Measurements from ENCODE around the gene PIP4K2B.

Gene PIP4K2B

DNA sequence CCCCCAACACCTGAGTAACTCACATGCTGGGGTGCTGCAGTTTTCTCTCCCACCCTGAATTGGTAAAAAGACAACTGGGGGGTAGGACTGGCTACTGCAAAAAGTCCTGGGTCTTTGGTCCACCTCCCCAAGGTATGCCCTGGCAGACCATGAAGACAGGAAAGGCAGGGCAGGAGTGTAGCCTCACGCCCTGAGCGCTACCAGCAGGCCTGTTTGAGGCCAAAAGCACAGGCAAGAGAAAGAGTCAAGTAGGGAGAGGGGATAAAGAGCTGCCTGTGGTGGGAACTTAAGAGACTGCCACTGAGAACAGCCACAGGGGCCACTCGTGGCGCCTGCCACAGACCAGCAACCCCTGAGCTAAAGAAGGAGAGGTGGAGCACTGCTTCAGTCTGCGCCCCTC, 33.0 kb downstream of the PIP4K2B start:
- Histone ChIP-seq H3K4me1 (ENCODE audit: insufficient read depth, low read length) (no peaks in the 10 kb centered on the region), H3K27me3 (ENCODE audit: insufficient read depth, low read length, poor library complexity) (no peaks in the 10 kb centered on the region), H3K36me3 (ENCODE audit: insufficient read depth, low read length) (peaks cover 93% of the 10 kb centered on the region), H3K4me3 (ENCODE audit: low read depth in 1 of 2, low read length in 2 of 2) (no peak overlapping the region), H3K9ac (ENCODE audit: low read depth, low read length) (no peak overlapping the region), H2AFZ (ENCODE audit: low read depth, low read length) (no peak overlapping the region), H3K27ac (ENCODE audit: low read length) (no peak overlapping the region), H3K9me3 (ENCODE audit: insufficient read depth, low read length, severe bottlenecking) (no peaks in the 10 kb centered on the region), H3K79me2 (ENCODE audit: insufficient read depth, low read length) (no peaks in the 10 kb centered on the region), H4K20me1 (ENCODE audit: insufficient read depth, low read length) (peaks cover 32% of the 10 kb centered on the region), H3K4me2 (ENCODE audit: insufficient read depth, low read length) (no peak overlapping the region)
- ATAC-seq (ENCODE audit: insufficient read depth, low read depth) = no peak
- TF ChIP-seq EZH2 (IDR thresholded peaks at IDR 0.05; ENCODE audit: borderline replicate concordance, low read depth, low read length, severe bottlenecking) = no peak
- TF ChIP-seq, protein P1, sequence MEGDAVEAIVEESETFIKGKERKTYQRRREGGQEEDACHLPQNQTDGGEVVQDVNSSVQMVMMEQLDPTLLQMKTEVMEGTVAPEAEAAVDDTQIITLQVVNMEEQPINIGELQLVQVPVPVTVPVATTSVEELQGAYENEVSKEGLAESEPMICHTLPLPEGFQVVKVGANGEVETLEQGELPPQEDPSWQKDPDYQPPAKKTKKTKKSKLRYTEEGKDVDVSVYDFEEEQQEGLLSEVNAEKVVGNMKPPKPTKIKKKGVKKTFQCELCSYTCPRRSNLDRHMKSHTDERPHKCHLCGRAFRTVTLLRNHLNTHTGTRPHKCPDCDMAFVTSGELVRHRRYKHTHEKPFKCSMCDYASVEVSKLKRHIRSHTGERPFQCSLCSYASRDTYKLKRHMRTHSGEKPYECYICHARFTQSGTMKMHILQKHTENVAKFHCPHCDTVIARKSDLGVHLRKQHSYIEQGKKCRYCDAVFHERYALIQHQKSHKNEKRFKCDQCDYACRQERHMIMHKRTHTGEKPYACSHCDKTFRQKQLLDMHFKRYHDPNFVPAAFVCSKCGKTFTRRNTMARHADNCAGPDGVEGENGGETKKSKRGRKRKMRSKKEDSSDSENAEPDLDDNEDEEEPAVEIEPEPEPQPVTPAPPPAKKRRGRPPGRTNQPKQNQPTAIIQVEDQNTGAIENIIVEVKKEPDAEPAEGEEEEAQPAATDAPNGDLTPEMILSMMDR (IDR thresholded peaks at IDR 0.05; ENCODE audit: borderline replicate concordance, extremely low read depth, low read length, poor library complexity, severe bottlenecking) = no peak
- no peak for DNase-seq

DNA sequence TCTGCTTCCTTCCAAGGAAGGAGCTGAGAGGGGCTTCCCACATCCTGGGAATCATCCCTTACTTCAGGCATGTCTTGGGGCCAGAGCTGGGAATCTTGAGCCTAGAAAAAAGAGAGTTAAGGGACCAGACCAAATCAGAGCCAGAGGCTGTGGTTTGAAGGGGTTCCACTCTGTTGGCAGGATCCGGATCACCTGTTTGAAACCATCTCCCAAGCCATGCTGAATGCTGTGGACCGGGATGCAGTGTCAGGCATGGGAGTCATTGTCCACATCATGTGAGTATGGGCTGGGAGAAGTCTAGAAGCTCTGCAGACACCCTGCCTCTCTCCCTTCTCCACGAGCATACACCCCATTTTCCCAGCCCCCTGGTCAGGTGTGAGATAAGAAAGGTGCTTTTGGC, 37.1 kb downstream of the PIP4K2B start:
- no peak overlapping the region for H3K9ac ChIP-seq (ENCODE audit: low read depth, low read length)
- TF ChIP-seq, protein P1 (IDR thresholded peaks at IDR 0.05; ENCODE audit: borderline replicate concordance, extremely low read depth, low read length, poor library complexity, severe bottlenecking) = no peak
- TF ChIP-seq EZH2 (IDR thresholded peaks at IDR 0.05; ENCODE audit: borderline replicate concordance, low read depth, low read length, severe bottlenecking) = no peak
- no peak overlapping the region for H3K27ac ChIP-seq (ENCODE audit: low read length)
- no peak overlapping the region for H3K4me3 ChIP-seq (ENCODE audit: low read depth in 1 of 2, low read length in 2 of 2)
- no peak overlapping the region for H2AFZ ChIP-seq (ENCODE audit: low read depth, low read length)
- H3K27me3 ChIP-seq (ENCODE audit: insufficient read depth, low read length, poor library complexity) = no peaks in the 10 kb centered on the region
- H3K4me2 ChIP-seq (ENCODE audit: insufficient read depth, low read length) = no peak overlapping the region
- ATAC-seq (ENCODE audit: insufficient read depth, low read depth) (no peak), DNase-seq (no peak)
- H3K4me1 ChIP-seq (ENCODE audit: insufficient read depth, low read length) = no peaks in the 10 kb centered on the region; the same call in 1 of the 2 replicates
- H3K9me3 ChIP-seq (ENCODE audit: insufficient read depth, low read length, severe bottlenecking) = no peaks in the 10 kb centered on the region
- H3K79me2 ChIP-seq (ENCODE audit: insufficient read depth, low read length) = peaks cover 2% of the 10 kb centered on the region; the same call in 1 of the 2 replicates
- H4K20me1 ChIP-seq (ENCODE audit: insufficient read depth, low read length) = peaks cover 28% of the 10 kb centered on the region; the same call in 1 of the 2 replicates
- peaks cover 90% of the 10 kb centered on the region for H3K36me3 ChIP-seq (ENCODE audit: insufficient read depth, low read length)

DNA sequence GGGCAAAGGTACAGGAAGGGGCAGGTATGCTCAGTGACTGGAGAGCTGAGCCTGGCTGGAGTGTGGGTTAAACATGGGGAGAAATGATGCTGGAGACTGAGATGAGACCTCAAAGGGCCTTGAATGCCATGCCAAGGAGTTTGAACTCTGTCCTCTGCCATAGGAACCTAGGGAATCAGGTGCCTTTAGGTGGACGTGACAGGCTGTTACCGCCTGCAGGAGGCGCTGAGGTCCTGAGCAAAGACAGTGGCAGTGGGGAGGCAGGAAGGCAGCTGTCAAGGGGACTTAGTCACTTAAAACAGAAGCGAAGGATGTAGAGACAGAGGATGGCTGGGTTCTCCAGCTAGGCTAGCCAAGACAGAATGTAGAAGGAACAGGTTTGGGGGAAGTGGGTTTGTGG, 37.7 kb downstream of the PIP4K2B start:
- ATAC-seq (ENCODE audit: insufficient read depth, low read depth) (peak; percentile 69), DNase-seq (peak; percentile 53)
- Histone ChIP-seq H2AFZ (ENCODE audit: low read depth, low read length) (no peak overlapping the region), H3K4me2 (ENCODE audit: insufficient read depth, low read length) (no peak overlapping the region), H3K9me3 (ENCODE audit: insufficient read depth, low read length, severe bottlenecking) (no peaks in the 10 kb centered on the region), H3K4me3 (ENCODE audit: low read depth in 1 of 2, low read length in 2 of 2) (no peak overlapping the region), H3K36me3 (ENCODE audit: insufficient read depth, low read length) (peaks cover 91% of the 10 kb centered on the region), H3K27ac (ENCODE audit: low read length) (no peak overlapping the region), H3K4me1 (ENCODE audit: insufficient read depth, low read length) (no peaks in the 10 kb centered on the region; the same call in 1 of the 2 replicates), H3K27me3 (ENCODE audit: insufficient read depth, low read length, poor library complexity) (no peaks in the 10 kb centered on the region), H3K79me2 (ENCODE audit: insufficient read depth, low read length) (peaks cover 6% of the 10 kb centered on the region; the same call in 1 of the 2 replicates), H4K20me1 (ENCODE audit: insufficient read depth, low read length) (peaks cover 25% of the 10 kb centered on the region; the same call in 1 of the 2 replicates), H3K9ac (ENCODE audit: low read depth, low read length) (no peak overlapping the region)
- TF ChIP-seq, protein P1 (IDR thresholded peaks at IDR 0.05; ENCODE audit: borderline replicate concordance, extremely low read depth, low read length, poor library complexity, severe bottlenecking) = peak; percentile 63
- TF ChIP-seq EZH2 (IDR thresholded peaks at IDR 0.05; ENCODE audit: borderline replicate concordance, low read depth, low read length, severe bottlenecking) = no peak
